Esophagus squamous epithelium (tissue), 5 donors: ENCODE measurements around the gene RASGRF1. TPM values are rescaled to one million over a fixed set of nuclear protein-coding genes. Genes with fewer than 3 reads are reported as not detected.
"Not testable (repeated sequence)": the region's sequence is repeated elsewhere in the genome, so short reads cannot be mapped to it uniquely, and the experiment has no call there.

Experiments used
- DNase-seq: peaks from one replicate; lab custom pipeline; 2025; lab: John Stamatoyannopoulos, UW
- H3K27ac ChIP-seq, 4 donors: fragments of 200-600 bp; sonication (generic); one replicate each; pipeline ENCODE4 v1.5.1; 2016 to 2019; ENCODE audit warnings: mild to moderate bottlenecking in 1 of 4
- H3K27me3 ChIP-seq, 4 donors: fragments of 200-600 bp; sonication (generic); 1 replicate in 3 of 4; 2 replicates in 1 of 4; pipeline versions ENCODE4 v1.5.1 to v1.6.0; 2017 to 2021; ENCODE audit warnings: antibody characterized with exemption in 1 of 4
- H3K36me3 ChIP-seq, 3 donors: fragments of 200-600 bp; sonication (generic); one replicate each; pipeline ENCODE4 v1.5.1; 2016 to 2019
- H3K4me1 ChIP-seq, 3 donors: fragments of 200-600 bp; sonication (generic); one replicate each; pipeline ENCODE4 v1.5.1; 2017 to 2019
- H3K4me3 ChIP-seq, 4 donors: fragments of 200-600 bp; sonication (generic); 1 replicate in 3 of 4; 2 replicates in 1 of 4; pipeline ENCODE4 v1.5.1; 2016 to 2019; ENCODE audit warnings: mild to moderate bottlenecking in 2 of 4, moderate library complexity in 1 of 4
- H3K9me3 ChIP-seq, 3 donors: fragments of 200-600 bp; sonication (generic); one replicate each; pipeline ENCODE4 v1.5.1; 2016 to 2019
- POLR2A ChIP-seq, 4 donors: fragments of 450-650 bp; IDR thresholded peaks; one replicate each; pipeline ENCODE4 v1.6.1; 2017; ENCODE audit warnings: antibody characterized with exemption in 4 of 4, mild to moderate bottlenecking in 4 of 4, moderate library complexity in 3 of 4
- WGBS, 2 donors: methylation state at CpG; one replicate each; pipeline ENCODE4 v1.1.5; 2018; 5-methylcytosine and 5-hydroxymethylcytosine counted together
- intact Hi-C: fragments of 100-400 bp; cut with DNase I; formaldehyde crosslinking; loops from one replicate; pipeline ENCODE4 v1.15.0; 2022
- total RNA-seq, 4 donors: library from RNA; depleted of rRNA; stranded (reverse); fragments of >200 nt; gene quantifications; one replicate each; pipeline ENCODE4 v1.1.0, GENCODE V29; 2016
- TF ChIP-seq, protein P1 (sequence below), 6 experiments: fragments of 450-650 bp in 4 of 6; fragments of 200-600 bp in 2 of 6; sonication (generic) in 2 of 6; IDR thresholded peaks; one replicate each; pipeline ENCODE4 v1.5.1; 2016 to 2019; ENCODE audit warnings: antibody characterized with exemption in 6 of 6, mild to moderate bottlenecking in 4 of 6, moderate library complexity in 4 of 6
- donor health status: DM: yes; HTN: yes; CAD: no.

The RASGRF1 gene
- total RNA-seq, 4 donors from 2014 or later: 0.23 TPM; not detected in 3

DNA sequence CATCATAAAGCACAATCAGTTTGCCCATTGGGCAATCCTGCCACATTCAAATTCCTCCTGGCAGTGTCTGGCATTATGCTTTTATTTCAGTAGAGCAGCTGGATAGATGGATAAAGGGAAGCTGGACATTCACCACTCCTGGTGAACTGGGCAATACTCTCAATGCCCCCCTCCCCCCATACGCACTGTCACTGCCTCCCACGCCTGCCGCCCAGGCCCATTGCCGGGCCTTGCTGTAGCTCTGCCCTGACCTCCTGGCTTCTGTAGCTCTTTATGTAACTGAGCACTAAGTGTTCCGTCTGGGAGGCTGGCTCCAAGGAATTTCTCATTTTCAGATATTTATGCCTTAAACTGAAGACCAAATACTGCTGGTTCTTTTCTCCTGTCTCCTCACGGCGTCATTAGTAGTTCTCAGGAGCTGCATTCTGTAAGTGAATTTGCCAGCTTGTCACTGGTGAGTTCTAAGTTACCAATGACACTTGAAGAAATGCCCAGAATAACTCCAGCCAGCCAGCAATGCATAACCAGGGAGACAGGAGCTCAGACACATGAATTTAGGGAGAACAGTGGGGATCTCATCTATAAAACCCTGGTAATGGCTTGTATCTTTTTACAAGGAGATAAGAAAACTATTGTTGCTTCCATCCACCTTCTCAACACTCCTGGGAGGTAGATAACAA lies 25.5 kb upstream of the RASGRF1 start:
- Histone ChIP-seq H3K4me3 (no peak overlapping the region), H3K27ac (no peak overlapping the region), H3K36me3 (no peaks in the 10 kb centered on the region), H3K4me1 (no peaks in the 10 kb centered on the region), H3K27me3 (peaks cover 0 to 7% (median 0%) of the 10 kb centered on the region in 4 donors), H3K9me3 (no peaks in the 10 kb centered on the region)
- 73 to 85% methylated on average over 7 of the region's 7 CpGs for WGBS, 2 donors
- TF ChIP-seq, protein P1, sequence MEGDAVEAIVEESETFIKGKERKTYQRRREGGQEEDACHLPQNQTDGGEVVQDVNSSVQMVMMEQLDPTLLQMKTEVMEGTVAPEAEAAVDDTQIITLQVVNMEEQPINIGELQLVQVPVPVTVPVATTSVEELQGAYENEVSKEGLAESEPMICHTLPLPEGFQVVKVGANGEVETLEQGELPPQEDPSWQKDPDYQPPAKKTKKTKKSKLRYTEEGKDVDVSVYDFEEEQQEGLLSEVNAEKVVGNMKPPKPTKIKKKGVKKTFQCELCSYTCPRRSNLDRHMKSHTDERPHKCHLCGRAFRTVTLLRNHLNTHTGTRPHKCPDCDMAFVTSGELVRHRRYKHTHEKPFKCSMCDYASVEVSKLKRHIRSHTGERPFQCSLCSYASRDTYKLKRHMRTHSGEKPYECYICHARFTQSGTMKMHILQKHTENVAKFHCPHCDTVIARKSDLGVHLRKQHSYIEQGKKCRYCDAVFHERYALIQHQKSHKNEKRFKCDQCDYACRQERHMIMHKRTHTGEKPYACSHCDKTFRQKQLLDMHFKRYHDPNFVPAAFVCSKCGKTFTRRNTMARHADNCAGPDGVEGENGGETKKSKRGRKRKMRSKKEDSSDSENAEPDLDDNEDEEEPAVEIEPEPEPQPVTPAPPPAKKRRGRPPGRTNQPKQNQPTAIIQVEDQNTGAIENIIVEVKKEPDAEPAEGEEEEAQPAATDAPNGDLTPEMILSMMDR (IDR thresholded peaks at IDR 0.05): no peak
- no peak for TF ChIP-seq POLR2A (IDR thresholded peaks at IDR 0.05)
- intact Hi-C loops: no loop called here
- DNase-seq: no peak

DNA sequence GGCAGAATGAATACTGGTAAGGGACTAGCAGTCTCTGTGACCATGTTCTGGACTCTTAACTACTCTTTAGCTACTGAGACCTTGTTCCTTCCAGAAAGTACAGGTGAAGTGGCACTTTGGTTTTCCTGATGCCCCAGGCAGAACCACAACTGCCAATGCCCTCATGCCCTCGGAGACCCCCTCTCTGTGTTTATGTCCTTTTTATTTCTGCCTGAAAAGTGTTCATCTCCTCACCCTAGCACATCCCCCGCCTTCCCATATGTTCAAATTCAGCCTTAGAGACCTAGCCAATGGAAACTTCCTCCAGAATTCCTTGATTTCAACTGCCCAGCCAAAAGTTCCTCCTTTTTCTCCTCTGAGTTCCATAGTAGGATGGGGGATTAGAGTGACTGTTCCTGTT lies 23.3 kb upstream of the RASGRF1 start:
- intact Hi-C loops: no loop called here
- WGBS, 2 donors: 54 to 73% methylated on average over 2 of the region's 2 CpGs
- Histone ChIP-seq H3K4me1 (no peaks in the 10 kb centered on the region), H3K27me3 (peaks cover 0 to 20% (median 0%) of the 10 kb centered on the region in 4 donors), H3K4me3 (no peak overlapping the region), H3K27ac (no peak overlapping the region), H3K9me3 (no peaks in the 10 kb centered on the region), H3K36me3 (no peaks in the 10 kb centered on the region)
- DNase-seq: no peak
- TF ChIP-seq POLR2A (IDR thresholded peaks at IDR 0.05): no peak
- TF ChIP-seq, protein P1 (IDR thresholded peaks at IDR 0.05): no peak

DNA sequence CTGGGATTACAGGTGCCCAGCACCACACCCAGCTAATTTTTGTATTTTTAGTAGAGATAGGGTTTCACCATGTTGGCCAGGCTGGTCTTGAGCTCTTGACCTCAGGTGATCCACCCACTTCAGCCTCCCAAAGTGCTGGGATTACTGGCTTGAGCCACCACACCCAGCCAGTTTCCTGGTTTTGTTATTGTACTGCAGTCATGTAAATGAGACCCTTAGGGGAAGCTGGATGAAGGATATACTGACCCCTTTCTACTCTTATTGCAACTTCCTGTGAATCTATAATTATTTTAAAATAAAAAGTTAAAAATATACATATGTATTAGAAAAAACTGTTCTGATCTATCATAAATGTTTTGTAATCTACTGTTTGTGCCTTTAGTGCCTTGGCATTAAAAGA lies 20.8 kb upstream of the RASGRF1 start:
- intact Hi-C loops, H3K4me3 ChIP-seq, DNase-seq, H3K36me3 ChIP-seq, H3K4me1 ChIP-seq, H3K9me3 ChIP-seq, H3K27ac ChIP-seq: not testable (repeated sequence)
- H3K27me3 ChIP-seq: peaks cover 0 to 43% (median 0%) of the 10 kb centered on the region in 4 donors

DNA sequence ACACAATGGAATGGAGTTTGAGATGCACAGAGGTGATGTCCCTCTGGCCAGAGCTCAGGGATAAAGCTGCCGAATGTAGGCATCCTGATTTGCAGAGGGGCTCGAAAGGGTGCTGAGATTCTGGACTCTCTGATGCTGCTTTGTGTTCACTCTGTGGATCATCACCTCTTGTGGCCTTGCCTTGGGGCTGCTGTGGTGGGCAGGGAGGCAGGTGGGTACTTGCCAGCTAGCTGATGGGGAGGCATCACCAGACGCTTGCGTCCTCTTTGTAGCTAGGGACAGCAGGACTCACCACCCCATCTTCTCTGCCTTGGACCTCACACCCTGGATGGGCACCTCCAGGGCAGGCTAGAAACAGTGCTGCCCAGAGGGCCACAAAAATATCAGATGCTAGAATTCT lies 14.6 kb upstream of the RASGRF1 start:
- peaks cover 0 to 94% (median 0%) of the 10 kb centered on the region in 4 donors for H3K27me3 ChIP-seq
- TF ChIP-seq, protein P1 (IDR thresholded peaks at IDR 0.05): no peak
- TF ChIP-seq POLR2A (IDR thresholded peaks at IDR 0.05): no peak
- no peak overlapping the region for H3K4me3 ChIP-seq
- H3K27ac ChIP-seq: no peak overlapping the region
- intact Hi-C loops: no loop called here
- H3K9me3 ChIP-seq: no peaks in the 10 kb centered on the region
- DNase-seq: no peak
- WGBS, 2 donors: 81 to 89% methylated on average over 4 of the region's 4 CpGs
- H3K4me1 ChIP-seq: no peaks in the 10 kb centered on the region
- no peaks in the 10 kb centered on the region for H3K36me3 ChIP-seq

DNA sequence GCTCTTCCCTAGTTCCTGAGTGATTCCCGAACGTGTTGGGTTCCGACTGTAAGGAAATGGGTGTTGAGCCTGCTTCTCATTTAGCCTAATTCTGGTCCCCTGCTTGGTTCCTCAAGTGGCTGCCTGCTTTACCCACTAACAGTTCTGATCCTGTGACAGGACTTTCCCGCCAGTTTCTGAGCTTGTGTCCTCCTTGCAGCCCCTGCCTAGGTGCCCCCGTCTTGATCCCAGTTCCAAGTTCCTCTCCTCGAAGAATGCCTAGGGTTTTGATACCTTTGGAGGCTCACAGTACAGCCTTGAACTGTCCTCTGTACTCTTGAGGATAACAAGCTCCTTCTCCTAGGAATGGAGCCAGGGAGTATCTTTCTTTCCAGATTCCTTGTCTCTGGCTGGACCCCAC lies 12.0 kb upstream of the RASGRF1 start:
- no peak overlapping the region for H3K4me3 ChIP-seq
- no peak for DNase-seq
- TF ChIP-seq, protein P1 (IDR thresholded peaks at IDR 0.05): no peak
- no peak for TF ChIP-seq POLR2A (IDR thresholded peaks at IDR 0.05)
- no peaks in the 10 kb centered on the region for H3K9me3 ChIP-seq
- no peaks in the 10 kb centered on the region for H3K36me3 ChIP-seq
- H3K4me1 ChIP-seq: no peaks in the 10 kb centered on the region
- 72 to 77% methylated on average over 6 of the region's 6 CpGs for WGBS, 2 donors
- peaks cover 0 to 95% (median 0%) of the 10 kb centered on the region in 4 donors for H3K27me3 ChIP-seq
- no peak overlapping the region for H3K27ac ChIP-seq
- intact Hi-C loops: no loop called here
